Parathyroid adenoma (tissue), 2 donors: Measurements from ENCODE around the gene PARP12.

Experiments used
- H2AFZ ChIP-seq: fragments of 300-600 bp; sonication (generic); one replicate; pipeline ENCODE4 v1.7.0; 2017; ENCODE audit warnings: antibody characterized with exemption, mild to moderate bottlenecking
- H3K27ac ChIP-seq: fragments of 300-600 bp; sonication (generic); one replicate; pipeline ENCODE4 v1.7.0; 2017
- H3K27me3 ChIP-seq: fragments of 300-600 bp; sonication (generic); one replicate; pipeline ENCODE4 v1.7.0; 2017; ENCODE audit warnings: low read length; ENCODE audit not compliant: control insufficient read depth, insufficient read depth
- H3K36me3 ChIP-seq: fragments of 300-600 bp; sonication (generic); one replicate; pipeline ENCODE4 v1.7.0; 2017; ENCODE audit warnings: low read length; ENCODE audit not compliant: control insufficient read depth, insufficient read depth
- H3K4me1 ChIP-seq: fragments of 300-600 bp; sonication (generic); one replicate; pipeline ENCODE4 v1.7.0; 2017; ENCODE audit warnings: control low read depth
- H3K4me2 ChIP-seq: fragments of 300-600 bp; sonication (generic); one replicate; pipeline ENCODE4 v1.7.0; 2017; ENCODE audit warnings: low read length
- H3K4me3 ChIP-seq: fragments of 300-600 bp; sonication (generic); one replicate; pipeline ENCODE4 v1.7.0; 2017; ENCODE audit warnings: low read depth, low read length
- H3K79me2 ChIP-seq: fragments of 300-600 bp; sonication (generic); one replicate; pipeline ENCODE4 v1.7.0; 2017; ENCODE audit warnings: control low read depth
- H3K9ac ChIP-seq: fragments of 300-600 bp; sonication (generic); one replicate; pipeline ENCODE4 v1.7.0; 2017; ENCODE audit warnings: mild to moderate bottlenecking
- H3K9me3 ChIP-seq: fragments of 300-600 bp; sonication (generic); one replicate; pipeline ENCODE4 v1.7.0; 2017; ENCODE audit warnings: low read length; ENCODE audit not compliant: control insufficient read depth
- TF ChIP-seq, protein P1 (sequence below): fragments of 300-600 bp; sonication (generic); IDR thresholded peaks from one replicate; pipeline ENCODE4 v1.7.0; 2017; ENCODE audit warnings: antibody characterized with exemption, mild to moderate bottlenecking
- donor health status: primary hyperparathyroidism.

Gene PARP12

DNA sequence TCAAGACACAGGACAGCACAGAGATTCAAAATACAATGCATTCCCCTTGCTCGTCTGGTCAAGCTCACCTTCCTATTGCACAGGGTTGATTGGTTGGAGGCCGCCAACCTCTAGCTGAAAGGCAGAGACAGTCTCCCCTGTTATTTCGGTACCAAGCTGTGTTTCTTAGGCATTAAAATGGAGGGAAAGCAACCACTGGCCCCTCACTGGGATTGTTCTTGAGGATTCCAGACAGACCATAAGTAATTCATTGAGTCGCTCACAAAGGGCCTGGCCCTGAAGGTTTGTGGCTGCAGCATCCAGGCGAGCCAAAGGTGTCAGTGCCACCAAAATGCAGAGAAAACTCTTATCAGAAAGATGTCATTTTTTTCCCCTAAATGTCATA is 81.2 kb downstream of the PARP12 start:
- Histone ChIP-seq H3K4me2 (no peak overlapping the region), H3K27ac (no peak overlapping the region), H3K36me3 (no peaks in the 10 kb centered on the region), H3K27me3 (no peaks in the 10 kb centered on the region), H2AFZ (no peak overlapping the region), H3K4me3 (no peak overlapping the region), H3K4me1 (peaks cover 5% of the 10 kb centered on the region), H3K79me2 (no peaks in the 10 kb centered on the region), H3K9me3 (no peaks in the 10 kb centered on the region), H3K9ac (no peak overlapping the region)
- TF ChIP-seq, protein P1, sequence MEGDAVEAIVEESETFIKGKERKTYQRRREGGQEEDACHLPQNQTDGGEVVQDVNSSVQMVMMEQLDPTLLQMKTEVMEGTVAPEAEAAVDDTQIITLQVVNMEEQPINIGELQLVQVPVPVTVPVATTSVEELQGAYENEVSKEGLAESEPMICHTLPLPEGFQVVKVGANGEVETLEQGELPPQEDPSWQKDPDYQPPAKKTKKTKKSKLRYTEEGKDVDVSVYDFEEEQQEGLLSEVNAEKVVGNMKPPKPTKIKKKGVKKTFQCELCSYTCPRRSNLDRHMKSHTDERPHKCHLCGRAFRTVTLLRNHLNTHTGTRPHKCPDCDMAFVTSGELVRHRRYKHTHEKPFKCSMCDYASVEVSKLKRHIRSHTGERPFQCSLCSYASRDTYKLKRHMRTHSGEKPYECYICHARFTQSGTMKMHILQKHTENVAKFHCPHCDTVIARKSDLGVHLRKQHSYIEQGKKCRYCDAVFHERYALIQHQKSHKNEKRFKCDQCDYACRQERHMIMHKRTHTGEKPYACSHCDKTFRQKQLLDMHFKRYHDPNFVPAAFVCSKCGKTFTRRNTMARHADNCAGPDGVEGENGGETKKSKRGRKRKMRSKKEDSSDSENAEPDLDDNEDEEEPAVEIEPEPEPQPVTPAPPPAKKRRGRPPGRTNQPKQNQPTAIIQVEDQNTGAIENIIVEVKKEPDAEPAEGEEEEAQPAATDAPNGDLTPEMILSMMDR: no peak

DNA sequence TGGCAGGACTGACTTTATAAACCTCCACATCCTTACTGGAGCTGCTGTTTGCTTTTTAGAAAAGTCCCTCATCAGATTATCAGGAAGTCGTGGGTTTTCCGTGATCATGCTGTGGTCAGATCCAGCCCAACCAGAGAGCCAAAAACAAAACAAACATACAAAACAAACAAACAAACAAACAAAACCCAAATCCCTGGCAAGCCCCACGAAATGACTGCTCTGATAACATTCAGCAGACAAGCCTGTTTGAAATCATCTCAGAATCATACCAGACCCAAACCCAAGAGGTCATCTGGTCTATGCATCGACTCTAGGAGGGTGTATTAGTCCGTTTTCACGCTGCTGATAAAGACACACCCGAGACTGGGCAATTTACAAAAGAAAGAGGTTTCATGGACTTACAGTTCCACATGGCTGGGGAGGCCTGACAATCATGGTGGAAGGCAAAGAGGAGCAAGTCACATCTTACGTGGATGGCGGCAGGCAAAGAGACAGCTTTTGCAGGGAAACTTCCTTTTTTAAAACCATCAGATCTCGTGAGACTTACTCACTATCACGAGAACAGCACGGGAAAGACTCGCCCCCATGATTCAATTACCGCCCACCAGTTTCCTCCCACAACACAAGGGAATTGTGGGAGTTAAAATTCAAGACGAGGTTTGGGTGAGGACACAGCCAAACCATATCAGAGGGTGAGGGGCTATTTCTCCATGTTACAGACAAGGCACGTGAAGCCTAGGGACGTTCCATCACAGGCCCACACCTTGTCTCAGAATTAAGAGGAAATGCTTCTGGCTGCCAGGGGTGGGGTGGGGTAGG is 85.7 kb downstream of the PARP12 start:
- H3K79me2 ChIP-seq: no peaks in the 10 kb centered on the region
- H3K36me3 ChIP-seq: no peaks in the 10 kb centered on the region
- no peaks in the 10 kb centered on the region for H3K27me3 ChIP-seq
- H3K9ac ChIP-seq: no peak overlapping the region
- H3K4me3 ChIP-seq: no peak overlapping the region
- H2AFZ ChIP-seq: no peak overlapping the region
- TF ChIP-seq, protein P1: no peak
- H3K4me1 ChIP-seq: peaks cover 15% of the 10 kb centered on the region
- no peaks in the 10 kb centered on the region for H3K9me3 ChIP-seq
- H3K27ac ChIP-seq: no peak overlapping the region
- H3K4me2 ChIP-seq: no peak overlapping the region

DNA sequence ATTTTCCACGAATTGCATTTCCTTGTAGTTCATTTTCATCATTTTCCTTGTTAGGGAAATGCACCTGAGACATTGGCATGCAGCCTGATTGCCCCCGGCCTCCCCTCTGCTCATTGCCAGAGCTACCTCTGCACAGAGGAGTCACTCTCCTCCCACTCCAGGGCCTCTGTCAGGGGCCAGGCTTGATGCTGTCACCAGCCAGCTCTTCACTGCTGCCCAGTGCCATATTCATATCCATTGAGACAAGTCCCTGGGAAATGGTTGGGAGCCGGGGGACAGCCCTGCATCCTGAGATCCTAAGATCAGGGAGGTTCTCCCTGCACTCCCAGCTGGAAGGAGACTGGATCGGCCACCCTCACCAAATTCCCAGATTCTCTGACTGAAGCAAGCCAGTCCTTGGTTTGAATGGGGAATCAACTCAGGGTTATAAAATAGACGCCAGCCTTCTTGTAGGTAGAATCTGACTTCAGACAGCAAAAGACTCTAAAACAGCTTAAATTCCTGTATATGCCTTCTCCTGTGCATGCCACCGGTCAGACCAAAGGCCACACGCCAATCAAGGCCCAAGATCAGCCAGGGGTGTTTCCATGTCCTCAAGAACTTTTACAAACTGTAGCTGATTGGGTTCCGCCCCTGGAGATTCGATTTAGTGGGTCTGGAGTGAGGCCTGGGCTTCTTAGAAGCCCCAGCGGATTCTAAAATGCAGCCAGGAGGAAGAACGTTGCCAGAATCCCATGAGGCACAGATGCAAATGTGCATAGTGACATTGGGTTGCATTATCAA is 86.5 kb downstream of the PARP12 start:
- TF ChIP-seq, protein P1: no peak
- H3K4me2 ChIP-seq: no peak overlapping the region
- no peaks in the 10 kb centered on the region for H3K27me3 ChIP-seq

DNA sequence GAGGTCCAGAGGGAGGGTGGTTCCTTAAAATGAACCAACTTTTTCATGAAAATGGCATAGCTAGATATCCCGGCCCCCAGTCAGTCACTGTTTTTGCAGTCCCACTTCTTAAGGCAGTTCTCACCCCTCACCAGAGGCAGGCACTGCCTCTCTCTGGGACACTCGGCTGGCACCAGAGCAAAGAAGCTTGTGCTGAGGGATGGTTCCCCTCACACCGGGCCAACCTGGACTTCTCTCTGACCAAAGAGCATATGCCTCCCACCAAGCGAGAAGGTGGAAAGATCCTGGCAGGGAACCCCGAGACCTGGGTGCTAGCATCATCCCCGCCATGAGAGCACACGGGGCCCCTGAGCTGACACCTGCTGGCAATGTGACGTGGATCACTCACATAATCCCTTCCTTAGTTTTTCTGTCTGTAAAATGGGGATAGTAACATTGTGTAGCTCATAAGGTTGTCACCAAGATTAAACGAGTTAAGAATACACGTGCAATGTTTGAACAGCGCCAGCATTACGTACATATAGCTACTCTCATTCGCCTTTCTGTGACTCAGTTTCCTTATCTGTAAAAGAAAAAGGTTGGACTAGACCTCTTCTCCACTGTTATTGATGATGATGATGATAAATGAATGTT is 88.5 kb downstream of the PARP12 start:
- H3K9ac ChIP-seq: no peak overlapping the region
- no peaks in the 10 kb centered on the region for H3K9me3 ChIP-seq
- no peak overlapping the region for H2AFZ ChIP-seq
- H3K4me2 ChIP-seq: no peak overlapping the region
- TF ChIP-seq, protein P1: no peak
- no peaks in the 10 kb centered on the region for H3K36me3 ChIP-seq
- H3K4me3 ChIP-seq: no peak overlapping the region
- H3K4me1 ChIP-seq: peaks cover 10% of the 10 kb centered on the region
- no peak overlapping the region for H3K27ac ChIP-seq
- no peaks in the 10 kb centered on the region for H3K27me3 ChIP-seq
- H3K79me2 ChIP-seq: no peaks in the 10 kb centered on the region

More for the DNA sequence above, 86.5 kb downstream of the PARP12 start:
- H3K27ac ChIP-seq: no peak overlapping the region
- no peak overlapping the region for H2AFZ ChIP-seq
- H3K36me3 ChIP-seq: no peaks in the 10 kb centered on the region
- peaks cover 15% of the 10 kb centered on the region for H3K4me1 ChIP-seq
- no peaks in the 10 kb centered on the region for H3K9me3 ChIP-seq
- H3K4me3 ChIP-seq: no peak overlapping the region
- no peaks in the 10 kb centered on the region for H3K79me2 ChIP-seq
- no peak overlapping the region for H3K9ac ChIP-seq
